Pancreas (tissue), 10 donors: Measurements from ENCODE around the gene STARD3. TPM values are rescaled to one million over a fixed set of nuclear protein-coding genes. Genes with fewer than 3 reads are reported as not detected.

Experiments
- ATAC-seq, 4 donors: fragments of 200-7000 bp; cut with Tn5 transposase; one replicate each; pipeline versions ENCODE4 v1.8.0 to v1.9.1; 2020; ENCODE audit warnings: mild to moderate bottlenecking in 4 of 4, moderate library complexity in 4 of 4
- DNase-seq, 6 donors: peaks; one replicate each; pipeline ENCODE4 v3.0.0-alpha.2; 2020
- FAIRE-seq: peaks from 2 replicates; lab custom pipeline; 2012; peaks lifted over from hg19 to GRCh38; lab: Jason Lieb, UNC
- H3K27ac ChIP-seq, 4 donors: fragments of 200-600 bp; sonication (generic); 1 replicate in 3 of 4; 2 replicates in 1 of 4; pipeline versions ENCODE4 v1.5.0 to v1.8.0; 2020
- H3K27me3 ChIP-seq, 4 donors: fragments of 200-600 bp; one replicate each; pipeline ENCODE4 v1.8.0; 2021
- H3K36me3 ChIP-seq, 3 donors: fragments of 200-600 bp; sonication (generic) in 1 of 3; one replicate each; pipeline versions ENCODE4 v1.5.0 to v1.8.0; 2020 to 2021
- H3K4me1 ChIP-seq, 3 donors: fragments of 200-600 bp; one replicate each; pipeline ENCODE4 v1.8.0; 2021
- H3K4me3 ChIP-seq, 4 donors: fragments of 200-600 bp; sonication (generic) in 2 of 4; one replicate each; pipeline versions ENCODE4 v1.5.0 to v1.8.0; 2020 to 2021
- H3K9me3 ChIP-seq, 4 donors: fragments of 200-600 bp; one replicate each; pipeline ENCODE4 v1.8.0; 2021
- WGBS, 2 donors: extraction: QIAGEN DNeasy Blood & Tissue Kit; methylation state at CpG; one replicate each; pipeline ENCODE4 v1.1.7; 2013; 5-methylcytosine and 5-hydroxymethylcytosine counted together
- intact Hi-C, 3 donors: fragments of 100-400 bp; cut with DNase I; formaldehyde crosslinking; loops; one replicate each; pipeline versions ENCODE4 v1.11.1 to v1.14.2; 2022
- polyA plus RNA-seq, 2 donors: library from polyadenylated mRNA; stranded (reverse); fragments of 200-250 nt; gene quantifications; one replicate each; pipeline ENCODE4 v1.2.3, GENCODE V29; 2013
- total RNA-seq, 6 donors: library from RNA; stranded (reverse); fragmentation: NEBNext Ultra II Directional in 4 of 6; extraction: Animal tissue kit (Norgen Biotek cat#: 25700) in 4 of 6; gene quantifications; one replicate each; pipeline versions ENCODE4 v1.2.1 to v1.2.4, GENCODE V29; 2021 to 2023
- TF ChIP-seq, protein P1 (sequence below), 4 donors: fragments of 200-600 bp; sonication (generic) in 3 of 4; IDR thresholded peaks; one replicate each; pipeline versions ENCODE4 v1.5.0 to v1.8.0; 2021; ENCODE audit warnings: antibody characterized with exemption in 4 of 4
- donor health status: healthy with polysubstance abuse.
- donor health status: DM: no; HTN: no; CAD: no; lungs with moderate emphysema.
- donor health status: DM: no; HTN: no; CAD: no.
- donor health status: control.
- donor health status: control.
- donor health status: Bipolar disorder and iron deficiency.
- donor health status: DM: yes; HTN: yes; CAD: no.
- donor health status: DM: no; HTN: no; CAD: no.
- donor health status: DM: no; HTN: no; CAD: no.
- donor health status: DM: yes; HTN: yes; CAD: no.

Gene STARD3
- total and polyA plus RNA-seq, 8 donors: 24.4 to 73.8 (median 29.9) TPM

DNA sequence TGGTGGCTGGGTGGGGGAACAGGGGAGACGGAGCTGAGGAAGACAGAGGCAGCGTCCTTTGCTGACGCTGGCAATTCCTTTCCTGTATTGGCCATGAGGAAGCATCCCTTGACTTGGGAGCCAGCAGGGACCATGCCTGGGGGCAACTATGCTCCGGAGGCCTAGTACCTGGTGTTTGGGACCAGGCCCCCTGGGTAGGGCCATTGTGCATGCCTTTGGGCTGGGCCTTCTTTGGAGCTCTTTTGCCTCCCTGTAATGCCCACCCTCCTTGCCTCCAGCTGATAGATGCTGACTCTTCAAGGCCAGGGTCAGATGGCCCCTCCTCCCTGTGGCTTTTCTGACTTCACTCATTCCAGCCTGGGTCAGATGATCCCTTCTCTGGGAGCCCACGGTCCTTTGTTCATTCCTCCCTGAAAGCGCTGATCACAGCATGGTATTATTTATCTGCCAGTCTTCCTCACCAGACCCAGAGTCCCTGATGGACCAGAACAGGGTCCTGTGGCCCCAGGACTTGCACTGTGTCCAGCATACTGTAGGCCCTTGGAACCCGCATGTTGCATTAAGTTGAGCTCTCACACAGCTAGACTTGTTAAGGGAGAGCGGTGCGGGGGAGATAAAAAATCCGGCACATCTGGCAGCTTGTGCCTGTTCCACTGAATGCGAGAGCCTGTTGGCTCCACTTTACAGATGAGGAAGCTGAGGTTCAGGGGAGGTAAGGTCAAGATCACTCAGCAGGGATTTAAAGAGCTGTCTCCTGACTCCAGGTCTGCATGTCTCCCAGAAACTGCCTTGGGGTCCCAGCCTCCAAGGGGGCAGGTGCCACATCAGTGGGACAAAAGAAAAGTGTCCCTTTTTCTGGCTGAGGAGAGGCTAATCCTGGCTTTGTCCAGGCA, 2.9 kb downstream of the STARD3 start:
- H3K27me3 ChIP-seq: no peaks in the 10 kb centered on the region
- peaks cover 6 to 33% (median 14%) of the 10 kb centered on the region in 3 donors for H3K4me1 ChIP-seq
- no peak overlapping the region for H3K4me3 ChIP-seq
- no peaks in the 10 kb centered on the region for H3K36me3 ChIP-seq
- DNase-seq (no peak), FAIRE-seq (no peak), ATAC-seq (no peak)
- no peak overlapping the region for H3K27ac ChIP-seq
- intact Hi-C loops: no loop called here
- TF ChIP-seq, protein P1, sequence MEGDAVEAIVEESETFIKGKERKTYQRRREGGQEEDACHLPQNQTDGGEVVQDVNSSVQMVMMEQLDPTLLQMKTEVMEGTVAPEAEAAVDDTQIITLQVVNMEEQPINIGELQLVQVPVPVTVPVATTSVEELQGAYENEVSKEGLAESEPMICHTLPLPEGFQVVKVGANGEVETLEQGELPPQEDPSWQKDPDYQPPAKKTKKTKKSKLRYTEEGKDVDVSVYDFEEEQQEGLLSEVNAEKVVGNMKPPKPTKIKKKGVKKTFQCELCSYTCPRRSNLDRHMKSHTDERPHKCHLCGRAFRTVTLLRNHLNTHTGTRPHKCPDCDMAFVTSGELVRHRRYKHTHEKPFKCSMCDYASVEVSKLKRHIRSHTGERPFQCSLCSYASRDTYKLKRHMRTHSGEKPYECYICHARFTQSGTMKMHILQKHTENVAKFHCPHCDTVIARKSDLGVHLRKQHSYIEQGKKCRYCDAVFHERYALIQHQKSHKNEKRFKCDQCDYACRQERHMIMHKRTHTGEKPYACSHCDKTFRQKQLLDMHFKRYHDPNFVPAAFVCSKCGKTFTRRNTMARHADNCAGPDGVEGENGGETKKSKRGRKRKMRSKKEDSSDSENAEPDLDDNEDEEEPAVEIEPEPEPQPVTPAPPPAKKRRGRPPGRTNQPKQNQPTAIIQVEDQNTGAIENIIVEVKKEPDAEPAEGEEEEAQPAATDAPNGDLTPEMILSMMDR (IDR thresholded peaks at IDR 0.05): no peak
- WGBS, 2 donors: 83 to 85% methylated on average over 11 of the region's 11 CpGs
- H3K9me3 ChIP-seq: no peaks in the 10 kb centered on the region

DNA sequence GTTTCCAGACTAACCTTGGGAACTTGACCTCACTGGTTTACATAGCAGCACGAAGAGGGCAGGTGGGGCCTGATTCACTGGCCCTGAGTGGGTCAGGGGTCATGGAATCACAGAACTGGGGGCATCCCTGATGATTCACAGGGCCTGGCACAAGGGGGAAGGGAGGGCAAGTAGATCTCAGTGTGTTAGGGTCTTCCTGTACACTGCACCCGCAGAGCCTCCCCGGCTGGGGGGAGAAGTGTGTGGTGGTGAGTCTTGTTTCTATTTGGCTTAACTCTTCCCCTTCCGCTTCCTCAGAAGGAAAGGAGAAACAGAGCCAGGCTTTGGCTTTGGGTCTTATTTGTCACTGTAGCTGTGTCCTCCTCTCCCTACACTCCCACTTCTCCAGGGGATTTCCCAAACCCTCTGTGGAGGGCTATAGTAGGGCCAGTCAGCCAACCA, 3.7 kb downstream of the STARD3 start:
- ATAC-seq: no peak
- TF ChIP-seq, protein P1 (IDR thresholded peaks at IDR 0.05): no peak
- WGBS, 2 donors: 41 to 51% methylated on average over 4 of the region's 4 CpGs
- H3K4me1 ChIP-seq: peaks cover 6 to 33% (median 14%) of the 10 kb centered on the region in 3 donors
- H3K27me3 ChIP-seq: no peaks in the 10 kb centered on the region
- H3K4me3 ChIP-seq: no peak overlapping the region
- intact Hi-C loops: no loop called here
- no peak overlapping the region for H3K27ac ChIP-seq
- no peaks in the 10 kb centered on the region for H3K9me3 ChIP-seq
- DNase-seq: no peak
- no peak for FAIRE-seq
- no peaks in the 10 kb centered on the region for H3K36me3 ChIP-seq

DNA sequence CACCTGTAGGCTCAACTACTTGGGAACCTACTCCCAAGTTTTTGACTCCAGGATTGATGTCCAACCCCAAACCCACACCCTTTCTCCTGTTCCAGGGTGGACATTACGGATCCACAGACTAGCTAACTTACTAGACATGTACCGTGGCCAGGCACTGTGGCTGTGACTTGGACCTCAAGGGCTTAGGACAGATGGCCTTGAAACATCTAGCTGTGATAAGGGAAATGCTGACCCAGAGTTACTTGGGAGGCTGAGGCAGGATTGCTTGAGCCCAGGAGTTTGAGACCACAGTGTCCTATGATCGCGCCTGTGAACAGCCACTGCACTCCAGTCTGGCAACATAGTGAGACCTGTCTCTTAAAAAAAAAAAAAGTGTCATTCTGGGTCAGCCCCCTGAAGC, 4.2 kb downstream of the STARD3 start:
- Histone ChIP-seq H3K36me3 (no peaks in the 10 kb centered on the region), H3K27me3 (no peaks in the 10 kb centered on the region), H3K4me1 (peaks cover 5 to 30% (median 13%) of the 10 kb centered on the region in 3 donors), H3K27ac (no peak overlapping the region), H3K4me3 (no peak overlapping the region), H3K9me3 (no peaks in the 10 kb centered on the region)
- TF ChIP-seq, protein P1 (IDR thresholded peaks at IDR 0.05): no peak
- FAIRE-seq (no peak), ATAC-seq (no peak), DNase-seq (no peak)
- WGBS, 2 donors: 76% methylated on average over 4 of the region's 4 CpGs
- intact Hi-C loops: no loop called here

DNA sequence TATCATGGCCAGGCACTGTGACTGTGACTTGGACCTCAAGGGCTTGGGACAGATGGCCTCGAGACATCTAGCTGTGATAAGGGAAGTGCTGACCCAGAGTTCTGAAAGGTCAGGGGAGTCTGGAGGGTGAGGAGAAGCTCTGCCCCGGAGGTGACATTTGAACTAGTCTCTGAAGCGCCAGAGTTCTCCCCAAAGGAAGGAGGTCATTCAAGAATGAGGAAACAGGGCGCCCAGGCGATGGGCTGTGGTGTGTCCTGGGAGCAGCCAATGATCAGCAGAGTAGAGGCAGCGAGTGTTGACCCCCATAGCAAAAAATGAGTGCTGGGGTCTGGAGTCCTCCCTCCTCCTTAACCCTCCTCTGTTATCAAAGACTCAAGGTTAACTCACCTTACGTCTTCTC, 4.9 kb downstream of the STARD3 start:
- H3K9me3 ChIP-seq: no peaks in the 10 kb centered on the region
- TF ChIP-seq, protein P1 (IDR thresholded peaks at IDR 0.05): no peak
- intact Hi-C loops: no loop called here
- FAIRE-seq (no peak), ATAC-seq (no peak), DNase-seq (no peak)
- H3K27me3 ChIP-seq: no peaks in the 10 kb centered on the region
- WGBS, 2 donors: 67 to 69% methylated on average over 7 of the region's 7 CpGs
- H3K4me3 ChIP-seq: no peak overlapping the region
- no peaks in the 10 kb centered on the region for H3K36me3 ChIP-seq
- no peak overlapping the region for H3K27ac ChIP-seq
- H3K4me1 ChIP-seq: peaks cover 0 to 24% (median 10%) of the 10 kb centered on the region in 3 donors
